H1 (cell line): ENCODE data around the gene COX7B2.

Experiments used
- CTCF ChIP-seq, 3 experiments: IDR thresholded peaks; 1 replicate in 2 of 3; 2 replicates in 1 of 3; pipeline versions ENCODE4 v1.5.1 to v1.6.1; 2011; ENCODE audit warnings: low read length in 3 of 3, mild to moderate bottlenecking in 3 of 3, inconsistent platforms in 2 of 3, low read depth in 1 of 3, moderate library complexity in 1 of 3; ENCODE audit not compliant: insufficient read depth in 1 of 3; ENCODE audit errors: control extremely low read depth in 1 of 3
- EP300 ChIP-seq, 2 experiments: IDR thresholded peaks; 1 replicate in 1 of 2; 2 replicates in 1 of 2; pipeline ENCODE4 v1.6.1; 2011 to 2012; ENCODE audit warnings: low read depth in 2 of 2, low read length in 2 of 2, mild to moderate bottlenecking in 2 of 2, borderline replicate concordance in 1 of 2, inconsistent platforms in 1 of 2, moderate library complexity in 1 of 2
- JUN ChIP-seq: IDR thresholded peaks from 2 replicates; pipeline ENCODE4 v1.6.1; 2011; ENCODE audit warnings: low read depth, mild to moderate bottlenecking, improper control_type of control experiment, low read length
- POLR2AphosphoS5 ChIP-seq: IDR thresholded peaks from 2 replicates; pipeline ENCODE4 v1.6.1; 2011; ENCODE audit warnings: low read depth, low read length
- SP1 ChIP-seq: IDR thresholded peaks from 2 replicates; pipeline ENCODE4 v1.6.1; 2011; ENCODE audit warnings: low read depth, low read length
- YY1 ChIP-seq: IDR thresholded peaks from 2 replicates; pipeline ENCODE4 v1.6.1; 2011; ENCODE audit warnings: low read depth, mild to moderate bottlenecking, low read length

- no peak for TF ChIP-seq JUN
- no peak for TF ChIP-seq SP1
- TF ChIP-seq CTCF (IDR thresholded peaks at IDR 0.05; ENCODE audit: control extremely low read depth in 1 of 3, insufficient read depth in 1 of 3, low read depth in 1 of 3, low read length in 3 of 3): no peak
- TF ChIP-seq YY1: no peak
- no peak for TF ChIP-seq POLR2AphosphoS5
- no peak for TF ChIP-seq EP300 (IDR thresholded peaks at IDR 0.05; ENCODE audit: borderline replicate concordance in 1 of 2, low read depth in 2 of 2, low read length in 2 of 2)
These were observed 30.4 kb downstream of the COX7B2 start for GRCh38 chr4:46878641-46879040.
